Measurements from ENCODE around the gene C12orf42.

DNA sequence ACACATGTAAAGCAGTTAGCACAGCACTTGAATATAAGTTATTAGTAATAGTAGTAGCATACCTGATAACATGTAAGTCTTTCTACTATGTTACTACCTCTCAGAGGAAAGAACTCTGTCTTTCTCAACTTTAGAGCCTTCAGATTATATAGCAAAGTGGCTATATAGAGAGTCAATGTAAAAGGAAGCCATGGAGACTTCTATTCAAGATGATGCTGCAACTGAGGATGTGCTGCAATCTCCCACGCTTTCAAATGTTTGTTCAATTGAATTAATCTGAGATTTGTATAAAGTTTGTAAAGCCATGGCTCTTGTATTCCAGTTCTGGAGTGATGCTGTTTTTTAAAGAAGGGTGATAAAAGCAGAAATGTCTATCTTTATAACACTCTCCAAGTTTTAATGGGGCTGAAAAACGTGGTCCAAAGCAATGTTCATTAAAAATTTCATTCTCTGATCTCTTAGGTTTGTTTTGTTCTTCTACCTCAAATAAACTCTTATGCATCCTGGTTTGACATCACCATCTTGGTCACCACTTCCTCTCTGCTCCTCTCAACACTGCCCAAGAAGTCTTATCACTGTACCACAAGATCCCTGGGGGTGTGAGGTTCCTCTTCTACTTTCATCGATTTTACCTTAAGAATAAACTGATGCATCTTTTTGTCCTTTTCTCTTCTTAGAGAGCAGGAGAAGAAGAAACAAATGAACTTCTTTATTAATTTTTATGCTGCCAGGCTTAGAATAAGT, 40.6 kb downstream of the C12orf42 start:
- TF ChIP-seq, protein P1, sequence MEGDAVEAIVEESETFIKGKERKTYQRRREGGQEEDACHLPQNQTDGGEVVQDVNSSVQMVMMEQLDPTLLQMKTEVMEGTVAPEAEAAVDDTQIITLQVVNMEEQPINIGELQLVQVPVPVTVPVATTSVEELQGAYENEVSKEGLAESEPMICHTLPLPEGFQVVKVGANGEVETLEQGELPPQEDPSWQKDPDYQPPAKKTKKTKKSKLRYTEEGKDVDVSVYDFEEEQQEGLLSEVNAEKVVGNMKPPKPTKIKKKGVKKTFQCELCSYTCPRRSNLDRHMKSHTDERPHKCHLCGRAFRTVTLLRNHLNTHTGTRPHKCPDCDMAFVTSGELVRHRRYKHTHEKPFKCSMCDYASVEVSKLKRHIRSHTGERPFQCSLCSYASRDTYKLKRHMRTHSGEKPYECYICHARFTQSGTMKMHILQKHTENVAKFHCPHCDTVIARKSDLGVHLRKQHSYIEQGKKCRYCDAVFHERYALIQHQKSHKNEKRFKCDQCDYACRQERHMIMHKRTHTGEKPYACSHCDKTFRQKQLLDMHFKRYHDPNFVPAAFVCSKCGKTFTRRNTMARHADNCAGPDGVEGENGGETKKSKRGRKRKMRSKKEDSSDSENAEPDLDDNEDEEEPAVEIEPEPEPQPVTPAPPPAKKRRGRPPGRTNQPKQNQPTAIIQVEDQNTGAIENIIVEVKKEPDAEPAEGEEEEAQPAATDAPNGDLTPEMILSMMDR (IDR thresholded peaks at IDR 0.05) = no peak
- TF ChIP-seq POLR2A (IDR thresholded peaks at IDR 0.05) = no peak

All from lower leg skin (tissue), 3 donors.